K562 (cell line): Measurements from ENCODE around the gene B3GNT9. TPM values are rescaled to one million over a fixed set of nuclear protein-coding genes. Genes with fewer than 3 reads are reported as not detected.

ENCODE experiments used
- C11orf30 ChIP-seq: fragments of 450-650 bp; IDR thresholded peaks from 2 replicates; pipeline ENCODE4 v1.6.1; 2016; ENCODE audit warnings: low read depth, mild to moderate bottlenecking
- EGR1 ChIP-seq: fragments of 450-650 bp; conservative IDR thresholded peaks from 2 replicates; pipeline ENCODE4 v1.6.1; 2017; ENCODE audit warnings: mild to moderate bottlenecking
- FOXM1 ChIP-seq, 2 experiments: fragments of 450-650 bp in 1 of 2; sonication (generic) in 1 of 2; formaldehyde crosslinking in 1 of 2; IDR thresholded peaks; 2 replicates each; pipeline versions ENCODE4 v1.6.1 to v1.9.0; 2017 to 2022; ENCODE audit warnings: low read depth in 2 of 2, mild to moderate bottlenecking in 2 of 2, missing genetic modification reagents in 1 of 2, moderate library complexity in 1 of 2
- TCF3 ChIP-seq: sonication (generic); formaldehyde crosslinking; IDR thresholded peaks from 2 replicates; pipeline ENCODE4 v1.4.0; 2020; ENCODE audit warnings: mild to moderate bottlenecking, missing genetic modification reagents
- TGIF2 ChIP-seq: sonication (generic); formaldehyde crosslinking; IDR thresholded peaks from 2 replicates; pipeline ENCODE4 v1.8.1; 2022; ENCODE audit warnings: mild to moderate bottlenecking, missing genetic modification reagents, moderate library complexity
- ZNF717 ChIP-seq: fragments of 250-450 bp; sonication (Bioruptor Pico); IDR thresholded peaks from 2 replicates; pipeline ENCODE4 v1.5.0; 2021
- polyA plus RNA-seq, 8 experiments: library from polyadenylated mRNA; depleted of rRNA in 4 of 8; stranded (reverse) in 5 of 8; unstranded in 3 of 8; fragments of >200 nt; fragmentation: Nextera tagmentation in 2 of 8; fragmentation: Illumina TruSeq in 1 of 8; extraction: Ambion mirVana in 2 of 8; extraction: Trizol in 1 of 8; gene quantifications; 2 replicates each; pipeline versions ENCODE4 v1.2.1 to v1.2.3, GENCODE V29; 2011 to 2014; ENCODE audit warnings: inconsistent platforms in 1 of 8, missing spikeins in 1 of 8
- total RNA-seq, 7 experiments: library from RNA; depleted of rRNA in 6 of 7; stranded (reverse); fragments of >200 nt in 6 of 7; fragmentation: Illumina TruSeq in 2 of 7; extraction: Trizol in 2 of 7; gene quantifications; 2 replicates each; pipeline versions ENCODE4 v1.2.1 to v1.2.3, GENCODE V29; 2011 to 2021; ENCODE audit warnings: low replicate concordance in 1 of 7
- TF ChIP-seq, protein P1 (sequence below), 3 experiments: IDR thresholded peaks in 2 of 3; conservative IDR thresholded peaks in 1 of 3; 2 replicates each; pipeline ENCODE4 v1.5.1; 2011 to 2012; ENCODE audit warnings: low read length in 3 of 3, mild to moderate bottlenecking in 3 of 3, control low read depth in 2 of 3, improper control_type of control experiment in 1 of 3, inconsistent platforms in 1 of 3, low read depth in 1 of 3, mixed read lengths in 1 of 3, moderate library complexity in 1 of 3; ENCODE audit not compliant: insufficient read depth in 2 of 3
- TF ChIP-seq, protein P2 (sequence below): sonication (generic); formaldehyde crosslinking; IDR thresholded peaks from 2 replicates; pipeline ENCODE4 v1.8.0; 2023; ENCODE audit warnings: mild to moderate bottlenecking, missing genetic modification reagents
- TF ChIP-seq, protein P3 (sequence below): fragments of 450-650 bp; IDR thresholded peaks from 2 replicates; pipeline ENCODE4 v1.6.1; 2016; ENCODE audit warnings: mild to moderate bottlenecking, moderate library complexity

B3GNT9 gene
- total and polyA plus RNA-seq, 9 of the 15 experiments (the other 6 are each of a cell fraction or from before 2014, with no cell fraction given): 0.01 to 1.8 (median 1.1) TPM; not detected in 1

DNA sequence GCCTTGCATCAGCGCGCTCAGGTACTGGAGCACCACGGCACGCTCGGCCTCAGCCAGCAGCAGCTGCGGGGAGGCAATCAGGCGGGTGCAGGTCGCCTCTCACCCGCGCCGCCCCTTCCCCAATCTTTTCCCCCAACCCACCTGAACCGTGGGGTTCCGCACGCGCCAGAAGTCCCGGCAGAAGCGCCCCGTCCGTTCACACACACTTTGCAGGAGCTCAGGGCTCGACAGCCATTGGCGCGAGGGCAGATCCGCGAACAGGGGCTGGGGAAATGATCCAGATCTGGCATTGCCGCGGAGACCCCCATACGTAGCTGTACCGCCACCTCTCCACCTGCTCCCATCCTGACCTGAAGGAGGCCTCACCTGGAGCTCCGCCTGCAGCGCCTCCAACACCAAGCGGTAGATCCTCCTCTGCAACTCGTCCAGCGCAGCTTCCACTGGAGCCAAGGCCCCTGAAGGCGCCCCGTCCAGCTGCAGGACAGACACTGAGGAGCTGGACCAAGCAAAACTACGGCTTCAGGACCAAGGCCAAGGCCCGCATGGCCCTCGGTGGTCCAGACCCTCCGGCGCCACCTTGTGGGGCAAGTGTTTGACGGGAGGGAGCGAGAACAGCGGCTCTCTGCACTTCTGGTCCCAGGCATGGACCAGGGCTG, 34.3 kb upstream of the B3GNT9 start (continued):
- TF ChIP-seq ZNF717 (CRISPR knock-in tag): no peak
- 0 out of 2 replicates have a peak, but pooled peaks have one; percentile 5 for TF ChIP-seq EGR1
- TF ChIP-seq, protein P1, sequence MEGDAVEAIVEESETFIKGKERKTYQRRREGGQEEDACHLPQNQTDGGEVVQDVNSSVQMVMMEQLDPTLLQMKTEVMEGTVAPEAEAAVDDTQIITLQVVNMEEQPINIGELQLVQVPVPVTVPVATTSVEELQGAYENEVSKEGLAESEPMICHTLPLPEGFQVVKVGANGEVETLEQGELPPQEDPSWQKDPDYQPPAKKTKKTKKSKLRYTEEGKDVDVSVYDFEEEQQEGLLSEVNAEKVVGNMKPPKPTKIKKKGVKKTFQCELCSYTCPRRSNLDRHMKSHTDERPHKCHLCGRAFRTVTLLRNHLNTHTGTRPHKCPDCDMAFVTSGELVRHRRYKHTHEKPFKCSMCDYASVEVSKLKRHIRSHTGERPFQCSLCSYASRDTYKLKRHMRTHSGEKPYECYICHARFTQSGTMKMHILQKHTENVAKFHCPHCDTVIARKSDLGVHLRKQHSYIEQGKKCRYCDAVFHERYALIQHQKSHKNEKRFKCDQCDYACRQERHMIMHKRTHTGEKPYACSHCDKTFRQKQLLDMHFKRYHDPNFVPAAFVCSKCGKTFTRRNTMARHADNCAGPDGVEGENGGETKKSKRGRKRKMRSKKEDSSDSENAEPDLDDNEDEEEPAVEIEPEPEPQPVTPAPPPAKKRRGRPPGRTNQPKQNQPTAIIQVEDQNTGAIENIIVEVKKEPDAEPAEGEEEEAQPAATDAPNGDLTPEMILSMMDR (IDR thresholded peaks at IDR 0.05 in 2 of 3, conservative IDR thresholded peaks at IDR 0.05 in 1 of 3; ENCODE audit: insufficient read depth in 2 of 3, low read depth in 1 of 3, low read length in 3 of 3): peak; percentile 88 to 96 (median 91)
- TF ChIP-seq C11orf30: no peak
- TF ChIP-seq, protein P2, sequence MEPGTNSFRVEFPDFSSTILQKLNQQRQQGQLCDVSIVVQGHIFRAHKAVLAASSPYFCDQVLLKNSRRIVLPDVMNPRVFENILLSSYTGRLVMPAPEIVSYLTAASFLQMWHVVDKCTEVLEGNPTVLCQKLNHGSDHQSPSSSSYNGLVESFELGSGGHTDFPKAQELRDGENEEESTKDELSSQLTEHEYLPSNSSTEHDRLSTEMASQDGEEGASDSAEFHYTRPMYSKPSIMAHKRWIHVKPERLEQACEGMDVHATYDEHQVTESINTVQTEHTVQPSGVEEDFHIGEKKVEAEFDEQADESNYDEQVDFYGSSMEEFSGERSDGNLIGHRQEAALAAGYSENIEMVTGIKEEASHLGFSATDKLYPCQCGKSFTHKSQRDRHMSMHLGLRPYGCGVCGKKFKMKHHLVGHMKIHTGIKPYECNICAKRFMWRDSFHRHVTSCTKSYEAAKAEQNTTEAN (CRISPR knock-in tag): peak; percentile 91
- no peak for TF ChIP-seq FOXM1 (IDR thresholded peaks at IDR 0.05; ENCODE audit: low read depth)
- TF ChIP-seq FOXM1 (CRISPR knock-in tag; IDR thresholded peaks at IDR 0.05; ENCODE audit: low read depth): 0 out of 2 replicates have a peak, but pooled peaks have one; percentile 69
- peak; percentile 90 for TF ChIP-seq TGIF2 (CRISPR knock-in tag)
- peak; percentile 53; the same call in 1 of the 2 replicates for TF ChIP-seq TCF3
- TF ChIP-seq, protein P3, sequence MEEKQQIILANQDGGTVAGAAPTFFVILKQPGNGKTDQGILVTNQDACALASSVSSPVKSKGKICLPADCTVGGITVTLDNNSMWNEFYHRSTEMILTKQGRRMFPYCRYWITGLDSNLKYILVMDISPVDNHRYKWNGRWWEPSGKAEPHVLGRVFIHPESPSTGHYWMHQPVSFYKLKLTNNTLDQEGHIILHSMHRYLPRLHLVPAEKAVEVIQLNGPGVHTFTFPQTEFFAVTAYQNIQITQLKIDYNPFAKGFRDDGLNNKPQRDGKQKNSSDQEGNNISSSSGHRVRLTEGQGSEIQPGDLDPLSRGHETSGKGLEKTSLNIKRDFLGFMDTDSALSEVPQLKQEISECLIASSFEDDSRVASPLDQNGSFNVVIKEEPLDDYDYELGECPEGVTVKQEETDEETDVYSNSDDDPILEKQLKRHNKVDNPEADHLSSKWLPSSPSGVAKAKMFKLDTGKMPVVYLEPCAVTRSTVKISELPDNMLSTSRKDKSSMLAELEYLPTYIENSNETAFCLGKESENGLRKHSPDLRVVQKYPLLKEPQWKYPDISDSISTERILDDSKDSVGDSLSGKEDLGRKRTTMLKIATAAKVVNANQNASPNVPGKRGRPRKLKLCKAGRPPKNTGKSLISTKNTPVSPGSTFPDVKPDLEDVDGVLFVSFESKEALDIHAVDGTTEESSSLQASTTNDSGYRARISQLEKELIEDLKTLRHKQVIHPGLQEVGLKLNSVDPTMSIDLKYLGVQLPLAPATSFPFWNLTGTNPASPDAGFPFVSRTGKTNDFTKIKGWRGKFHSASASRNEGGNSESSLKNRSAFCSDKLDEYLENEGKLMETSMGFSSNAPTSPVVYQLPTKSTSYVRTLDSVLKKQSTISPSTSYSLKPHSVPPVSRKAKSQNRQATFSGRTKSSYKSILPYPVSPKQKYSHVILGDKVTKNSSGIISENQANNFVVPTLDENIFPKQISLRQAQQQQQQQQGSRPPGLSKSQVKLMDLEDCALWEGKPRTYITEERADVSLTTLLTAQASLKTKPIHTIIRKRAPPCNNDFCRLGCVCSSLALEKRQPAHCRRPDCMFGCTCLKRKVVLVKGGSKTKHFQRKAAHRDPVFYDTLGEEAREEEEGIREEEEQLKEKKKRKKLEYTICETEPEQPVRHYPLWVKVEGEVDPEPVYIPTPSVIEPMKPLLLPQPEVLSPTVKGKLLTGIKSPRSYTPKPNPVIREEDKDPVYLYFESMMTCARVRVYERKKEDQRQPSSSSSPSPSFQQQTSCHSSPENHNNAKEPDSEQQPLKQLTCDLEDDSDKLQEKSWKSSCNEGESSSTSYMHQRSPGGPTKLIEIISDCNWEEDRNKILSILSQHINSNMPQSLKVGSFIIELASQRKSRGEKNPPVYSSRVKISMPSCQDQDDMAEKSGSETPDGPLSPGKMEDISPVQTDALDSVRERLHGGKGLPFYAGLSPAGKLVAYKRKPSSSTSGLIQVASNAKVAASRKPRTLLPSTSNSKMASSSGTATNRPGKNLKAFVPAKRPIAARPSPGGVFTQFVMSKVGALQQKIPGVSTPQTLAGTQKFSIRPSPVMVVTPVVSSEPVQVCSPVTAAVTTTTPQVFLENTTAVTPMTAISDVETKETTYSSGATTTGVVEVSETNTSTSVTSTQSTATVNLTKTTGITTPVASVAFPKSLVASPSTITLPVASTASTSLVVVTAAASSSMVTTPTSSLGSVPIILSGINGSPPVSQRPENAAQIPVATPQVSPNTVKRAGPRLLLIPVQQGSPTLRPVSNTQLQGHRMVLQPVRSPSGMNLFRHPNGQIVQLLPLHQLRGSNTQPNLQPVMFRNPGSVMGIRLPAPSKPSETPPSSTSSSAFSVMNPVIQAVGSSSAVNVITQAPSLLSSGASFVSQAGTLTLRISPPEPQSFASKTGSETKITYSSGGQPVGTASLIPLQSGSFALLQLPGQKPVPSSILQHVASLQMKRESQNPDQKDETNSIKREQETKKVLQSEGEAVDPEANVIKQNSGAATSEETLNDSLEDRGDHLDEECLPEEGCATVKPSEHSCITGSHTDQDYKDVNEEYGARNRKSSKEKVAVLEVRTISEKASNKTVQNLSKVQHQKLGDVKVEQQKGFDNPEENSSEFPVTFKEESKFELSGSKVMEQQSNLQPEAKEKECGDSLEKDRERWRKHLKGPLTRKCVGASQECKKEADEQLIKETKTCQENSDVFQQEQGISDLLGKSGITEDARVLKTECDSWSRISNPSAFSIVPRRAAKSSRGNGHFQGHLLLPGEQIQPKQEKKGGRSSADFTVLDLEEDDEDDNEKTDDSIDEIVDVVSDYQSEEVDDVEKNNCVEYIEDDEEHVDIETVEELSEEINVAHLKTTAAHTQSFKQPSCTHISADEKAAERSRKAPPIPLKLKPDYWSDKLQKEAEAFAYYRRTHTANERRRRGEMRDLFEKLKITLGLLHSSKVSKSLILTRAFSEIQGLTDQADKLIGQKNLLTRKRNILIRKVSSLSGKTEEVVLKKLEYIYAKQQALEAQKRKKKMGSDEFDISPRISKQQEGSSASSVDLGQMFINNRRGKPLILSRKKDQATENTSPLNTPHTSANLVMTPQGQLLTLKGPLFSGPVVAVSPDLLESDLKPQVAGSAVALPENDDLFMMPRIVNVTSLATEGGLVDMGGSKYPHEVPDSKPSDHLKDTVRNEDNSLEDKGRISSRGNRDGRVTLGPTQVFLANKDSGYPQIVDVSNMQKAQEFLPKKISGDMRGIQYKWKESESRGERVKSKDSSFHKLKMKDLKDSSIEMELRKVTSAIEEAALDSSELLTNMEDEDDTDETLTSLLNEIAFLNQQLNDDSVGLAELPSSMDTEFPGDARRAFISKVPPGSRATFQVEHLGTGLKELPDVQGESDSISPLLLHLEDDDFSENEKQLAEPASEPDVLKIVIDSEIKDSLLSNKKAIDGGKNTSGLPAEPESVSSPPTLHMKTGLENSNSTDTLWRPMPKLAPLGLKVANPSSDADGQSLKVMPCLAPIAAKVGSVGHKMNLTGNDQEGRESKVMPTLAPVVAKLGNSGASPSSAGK: no peak
